Measurements from ENCODE around the gene SMAGP.

SMAGP gene

GRCh38 chr12:51200806-51201205 is 69.4 kb downstream of the SMAGP start:
- FAIRE-seq (no peak), DNase-seq (ENCODE audit: extremely low spot score, insufficient read length, low read depth) (no peak)

DNA sequence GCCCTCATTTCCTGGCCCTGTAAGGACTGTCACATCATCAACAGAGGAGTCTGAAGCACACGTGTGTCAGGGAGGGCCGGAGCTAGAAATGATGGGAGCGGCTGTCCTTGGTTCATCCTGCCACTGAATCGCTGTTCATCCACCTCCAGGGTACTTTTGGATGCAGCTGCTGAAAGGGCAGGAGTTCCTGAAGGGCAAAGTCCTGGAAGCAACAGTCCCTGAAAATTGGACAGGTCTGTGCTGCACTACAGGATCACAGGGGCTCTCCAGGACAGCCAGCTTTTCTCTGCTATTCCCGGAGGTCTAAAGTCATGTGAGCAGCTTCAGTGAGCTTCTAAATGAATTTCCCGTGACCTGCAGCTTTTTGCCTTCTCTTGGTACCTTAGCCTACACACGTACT is 70.1 kb downstream of the SMAGP start:
- FAIRE-seq (no peak), DNase-seq (ENCODE audit: extremely low spot score, insufficient read length, low read depth) (no peak)

DNA sequence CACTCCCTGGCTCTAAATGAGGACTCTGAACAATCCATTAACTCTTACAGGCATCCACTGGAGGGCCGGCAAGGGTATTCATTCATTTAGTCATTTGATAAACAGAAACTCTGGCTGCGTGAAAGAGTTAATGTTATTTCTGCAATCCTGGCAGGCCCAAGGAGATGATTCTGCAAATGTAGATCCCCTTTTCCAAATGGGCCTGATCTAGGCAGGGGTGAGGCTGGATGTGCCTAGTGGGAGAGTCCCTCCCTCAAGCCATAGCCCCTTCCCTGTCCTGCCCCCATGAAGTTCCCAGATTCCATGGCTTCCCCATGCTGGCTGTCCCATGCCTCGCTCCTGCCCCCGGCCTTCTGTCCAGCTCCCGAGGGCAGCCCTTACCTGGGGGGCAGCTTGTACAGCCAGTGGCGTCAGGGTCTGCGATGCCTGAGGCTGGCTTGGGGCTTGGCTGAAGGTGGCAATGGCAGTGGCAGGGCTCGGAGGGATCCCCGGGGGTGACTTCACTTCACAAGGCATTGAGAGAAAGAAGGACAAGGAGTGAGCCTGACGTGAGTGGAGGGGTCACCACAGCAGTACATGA is 70.8 kb downstream of the SMAGP start:
- no peak for FAIRE-seq
- DNase-seq (ENCODE audit: extremely low spot score, insufficient read length, low read depth) = no peak

GRCh38 chr12:51198568-51199365 is 71.4 kb downstream of the SMAGP start:
- no peak for DNase-seq (ENCODE audit: extremely low spot score, insufficient read length, low read depth)

DNA sequence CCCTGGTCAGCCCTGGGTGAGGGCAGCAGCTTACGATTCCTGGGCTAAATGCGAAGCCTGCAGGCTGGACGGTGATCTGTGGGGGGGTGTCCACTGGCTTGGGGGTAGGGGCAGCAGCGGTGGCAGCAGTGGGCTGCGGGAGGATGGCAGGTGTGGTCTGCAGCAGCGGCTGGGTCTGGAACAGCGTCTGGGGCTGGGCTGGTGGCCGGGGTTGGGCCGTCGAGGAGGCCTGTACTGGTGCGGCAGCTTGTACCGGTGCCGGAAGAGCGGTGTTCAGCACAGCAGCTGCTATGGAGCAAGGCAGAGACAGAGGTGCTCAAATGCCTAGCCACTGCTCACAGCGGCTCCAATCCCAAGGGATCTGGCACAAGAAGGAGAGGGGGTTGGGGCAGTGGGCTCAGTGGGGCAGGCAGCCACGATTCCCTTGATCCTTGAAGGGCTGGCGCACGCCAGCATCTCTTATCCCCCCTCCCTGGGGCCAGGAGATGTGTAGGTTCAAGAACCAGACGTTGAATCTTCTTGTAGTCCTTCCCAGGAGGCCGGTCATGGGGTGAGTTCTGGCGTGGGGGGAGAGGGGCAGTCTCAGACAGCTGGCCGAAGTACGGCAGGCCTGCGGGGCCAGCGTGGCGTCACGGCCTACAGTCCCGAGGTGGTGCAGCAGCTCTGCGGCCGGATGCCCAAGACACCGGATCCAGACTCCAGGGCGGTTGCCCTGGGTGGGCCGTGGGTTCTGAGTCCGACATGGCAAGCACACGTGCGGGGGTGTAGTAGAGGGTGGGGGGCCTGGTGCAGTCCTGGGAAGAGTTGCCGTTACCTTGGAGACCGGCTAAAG is 72.3 kb downstream of the SMAGP start:
- FAIRE-seq (no peak), DNase-seq (ENCODE audit: extremely low spot score, insufficient read length, low read depth) (no peak)

More at GRCh38 chr12:51198568-51199365, 71.4 kb downstream of the SMAGP start:
- FAIRE-seq = no peak

DNA sequence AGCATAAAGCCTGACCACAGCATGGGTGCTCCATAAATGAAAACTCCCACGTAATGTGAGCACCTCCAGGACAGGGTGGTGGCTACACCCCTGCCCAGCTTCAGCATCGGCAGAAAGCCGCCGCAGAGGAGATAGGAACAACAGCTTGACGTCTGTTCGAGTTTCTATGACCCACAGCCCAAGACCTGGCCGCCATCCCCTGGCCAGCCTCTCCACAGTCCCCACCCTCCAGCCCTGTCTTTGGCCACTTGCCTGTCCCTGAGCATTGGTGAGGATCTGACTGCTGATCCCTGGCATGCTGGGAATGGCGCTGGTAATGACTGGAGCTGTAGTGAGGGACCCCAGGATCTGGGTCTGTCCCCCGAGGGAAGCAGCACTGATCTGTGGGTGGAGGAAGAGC is 73.7 kb downstream of the SMAGP start:
- DNase-seq (ENCODE audit: extremely low spot score, insufficient read length, low read depth) (no peak), FAIRE-seq (no peak)

- DNase-seq (ENCODE audit: extremely low spot score, insufficient read length, low read depth) (no peak), FAIRE-seq (no peak)
These were observed 74.4 kb downstream of the SMAGP start for GRCh38 chr12:51195841-51196240.

Measured in GM18507 (cell line).